WTC11 (cell line): ENCODE measurements around the gene ANTXR1. TPM values are rescaled to one million over a fixed set of nuclear protein-coding genes. Genes with fewer than 3 reads are reported as not detected.

Experiments
- ATAC-seq: fragments of 200-7000 bp; cut with Tn5 transposase; 2 replicates; pipeline ENCODE4 v1.10.0; 2021; ENCODE audit warnings: mild to moderate bottlenecking, moderate library complexity
- CTCF ChIA-PET: fragments of 300-600 bp; sonication (Branson Sonifier 250); formaldehyde crosslinking; loops from one replicate; lab custom pipeline; 2021; ENCODE audit warnings: antibody characterized with exemption; lab: Charles Lee
- POLR2A ChIA-PET: fragments of 350-600 bp; sonication (Branson Sonifier 250); formaldehyde crosslinking; loops from one replicate; lab custom pipeline; 2021; ENCODE audit warnings: antibody characterized with exemption; lab: Charles Lee
- DNase-seq: peaks from one replicate; pipeline ENCODE4 v3.0.0; 2021; ENCODE audit warnings: low spot score
- H3K27ac Mint-ChIP-seq: 2 replicates; pipeline ENCODE4 v1.8.0; 2021; ENCODE audit warnings: mixed read lengths
- H3K27me3 Mint-ChIP-seq: 2 replicates; pipeline ENCODE4 v1.8.0; 2021; ENCODE audit warnings: low read depth, mild to moderate bottlenecking, moderate library complexity, mixed read lengths
- H3K36me3 Mint-ChIP-seq: 2 replicates; pipeline ENCODE4 v1.8.0; 2021; ENCODE audit warnings: mixed read lengths
- H3K4me1 Mint-ChIP-seq: 2 replicates; pipeline ENCODE4 v1.8.0; 2022; ENCODE audit warnings: mixed read lengths
- H3K4me3 Mint-ChIP-seq: 2 replicates; pipeline ENCODE4 v1.8.0; 2021; ENCODE audit warnings: mild to moderate bottlenecking, moderate library complexity, mixed read lengths
- H3K9me3 Mint-ChIP-seq: 2 replicates; pipeline ENCODE4 v1.8.0; 2021; ENCODE audit warnings: mixed read lengths
- AFF4 ChIP-seq: sonication (generic); formaldehyde crosslinking; IDR thresholded peaks from 2 replicates; pipeline ENCODE4 v1.8.1; 2023; ENCODE audit warnings: mild to moderate bottlenecking, missing genetic modification reagents, borderline replicate concordance
- ARID4B ChIP-seq: sonication (generic); formaldehyde crosslinking; IDR thresholded peaks from 2 replicates; pipeline ENCODE4 v1.8.0; 2023; ENCODE audit warnings: missing genetic modification reagents, mild to moderate bottlenecking, borderline replicate concordance
- ESRRA ChIP-seq: sonication (generic); formaldehyde crosslinking; IDR thresholded peaks from 2 replicates; pipeline ENCODE4 v1.8.1; 2022; ENCODE audit warnings: mild to moderate bottlenecking, missing genetic modification reagents, borderline replicate concordance
- GABPB1 ChIP-seq: sonication (generic); formaldehyde crosslinking; IDR thresholded peaks from 2 replicates; pipeline ENCODE4 v1.8.1; 2023; ENCODE audit warnings: mild to moderate bottlenecking, missing genetic modification reagents
- GTF2I ChIP-seq: fragments of 250-450 bp; sonication (Bioruptor Pico); conservative IDR thresholded peaks from 2 replicates; pipeline ENCODE4 v1.4.0; 2021; ENCODE audit warnings: mild to moderate bottlenecking
- HMGA2 ChIP-seq: fragments of 250-450 bp; sonication (Bioruptor Pico); IDR thresholded peaks from 2 replicates; pipeline ENCODE4 v1.4.0; 2021; ENCODE audit warnings: mild to moderate bottlenecking, moderate library complexity
- IRF1 ChIP-seq: sonication (generic); formaldehyde crosslinking; IDR thresholded peaks from 2 replicates; pipeline ENCODE4 v1.8.0; 2023; ENCODE audit warnings: missing genetic modification reagents
- JUN ChIP-seq: sonication (generic); formaldehyde crosslinking; IDR thresholded peaks from 2 replicates; pipeline ENCODE4 v1.8.0; 2023; ENCODE audit warnings: mild to moderate bottlenecking, missing genetic modification reagents
- NFYB ChIP-seq: sonication (generic); formaldehyde crosslinking; conservative IDR thresholded peaks from 2 replicates; pipeline ENCODE4 v1.8.0; 2022; ENCODE audit warnings: low read depth, missing genetic modification reagents
- NR3C1 ChIP-seq: sonication (generic); formaldehyde crosslinking; conservative IDR thresholded peaks from 2 replicates; pipeline ENCODE4 v1.8.1; 2023; ENCODE audit warnings: low read depth, mild to moderate bottlenecking, missing genetic modification reagents
- PRRX2 ChIP-seq: fragments of 250-450 bp; sonication (Bioruptor Pico); IDR thresholded peaks from 2 replicates; pipeline ENCODE4 v1.8.0; 2021; ENCODE audit warnings: mild to moderate bottlenecking
- SMAD3 ChIP-seq: sonication (generic); formaldehyde crosslinking; IDR thresholded peaks from 2 replicates; pipeline ENCODE4 v1.8.0; 2022; ENCODE audit warnings: missing genetic modification reagents, mild to moderate bottlenecking, borderline replicate concordance
- SP1 ChIP-seq: sonication (generic); formaldehyde crosslinking; conservative IDR thresholded peaks from 2 replicates; pipeline ENCODE4 v1.8.1; 2022; ENCODE audit warnings: missing genetic modification reagents
- STAT6 ChIP-seq: sonication (generic); formaldehyde crosslinking; conservative IDR thresholded peaks from 2 replicates; pipeline ENCODE4 v1.8.1; 2023; ENCODE audit warnings: mild to moderate bottlenecking, low read depth, missing genetic modification reagents, moderate library complexity
- ZBTB43 ChIP-seq: sonication (generic); formaldehyde crosslinking; IDR thresholded peaks from 2 replicates; pipeline ENCODE4 v1.8.1; 2023; ENCODE audit warnings: mild to moderate bottlenecking, missing genetic modification reagents
- ZNF219 ChIP-seq: sonication (generic); formaldehyde crosslinking; IDR thresholded peaks from 2 replicates; pipeline ENCODE4 v1.8.0; 2023; ENCODE audit warnings: missing genetic modification reagents, mild to moderate bottlenecking, borderline replicate concordance
- ZNF423 ChIP-seq: fragments of 250-450 bp; sonication (Bioruptor Pico); IDR thresholded peaks from 2 replicates; pipeline ENCODE4 v2.1.2; 2022; ENCODE audit warnings: mild to moderate bottlenecking, moderate library complexity
- total RNA-seq: library from RNA; stranded (reverse); gene quantifications from 3 replicates; pipeline ENCODE4 v1.2.3, GENCODE V29; 2021

Gene ANTXR1
- total RNA-seq, 1 experiment from 2014 or later: 30.0 TPM

- TF ChIP-seq ZNF423 (CRISPR knock-in tag): no peak
- TF ChIP-seq ZNF219: no peak
- TF ChIP-seq IRF1 (CRISPR knock-in tag): no peak
- no peak for TF ChIP-seq JUN (CRISPR knock-in tag)
Observed at GRCh38 chr2:69195706-69196105, 182.7 kb downstream of the ANTXR1 start (continued).

GRCh38 chr2:69196327-69197117 is 183.5 kb downstream of the ANTXR1 start:
- no peak for DNase-seq
- H3K9me3 Mint-ChIP-seq: no peaks in the 10 kb centered on the region
- ChIA-PET CTCF (interaction anchor here (0.5 to 0.6 kb wide), 2 partner anchors 45 to 148 kb away, joined by 3 read pairs; no protein-coding TSS in a partner anchor), POLR2A (interaction anchor here (0.7 kb wide), 1 partner anchor 18 kb away, joined by 3 read pairs; no protein-coding TSS in a partner anchor)
- peaks cover 10% of the 10 kb centered on the region for H3K4me1 Mint-ChIP-seq
- ATAC-seq: no peak
- H3K27me3 Mint-ChIP-seq: no peaks in the 10 kb centered on the region
- H3K27ac Mint-ChIP-seq: no peak overlapping the region
- no peak overlapping the region for H3K4me3 Mint-ChIP-seq
- H3K36me3 Mint-ChIP-seq: peaks cover 12% of the 10 kb centered on the region
- TF ChIP-seq ZBTB43 (no peak), SP1 (no peak), GABPB1 (peak; percentile 54), NR3C1 (CRISPR knock-in tag) (no peak)

- no peak for TF ChIP-seq AFF4 (CRISPR knock-in tag)
- TF ChIP-seq GABPB1: peak; percentile 81
- TF ChIP-seq JUN (CRISPR knock-in tag): no peak
- no peak for TF ChIP-seq PRRX2 (CRISPR knock-in tag)
- no peaks in the 10 kb centered on the region for H3K36me3 Mint-ChIP-seq
- no peaks in the 10 kb centered on the region for H3K9me3 Mint-ChIP-seq
- ChIA-PET POLR2A (no interaction called here), CTCF (no interaction called here)
- H3K4me1 Mint-ChIP-seq: peaks cover 3% of the 10 kb centered on the region; the same call in 1 of the 2 replicates
- H3K27me3 Mint-ChIP-seq: no peaks in the 10 kb centered on the region
- H3K27ac Mint-ChIP-seq: no peak overlapping the region
- DNase-seq (no peak), ATAC-seq (no peak)
- no peak overlapping the region for H3K4me3 Mint-ChIP-seq
Observed at GRCh38 chr2:69200107-69200520, 187.1 kb downstream of the ANTXR1 start.

- ChIA-PET POLR2A (no interaction called here), CTCF (no interaction called here)
- DNase-seq (no peak), ATAC-seq (no peak)
- no peaks in the 10 kb centered on the region for H3K27me3 Mint-ChIP-seq
- H3K27ac Mint-ChIP-seq: no peak overlapping the region
- peaks cover 3% of the 10 kb centered on the region; the same call in 1 of the 2 replicates for H3K4me1 Mint-ChIP-seq
- H3K36me3 Mint-ChIP-seq: no peaks in the 10 kb centered on the region
- no peaks in the 10 kb centered on the region for H3K9me3 Mint-ChIP-seq
- no peak overlapping the region for H3K4me3 Mint-ChIP-seq
- TF ChIP-seq STAT6 (CRISPR knock-in tag) (no peak), GTF2I (CRISPR knock-in tag) (no peak), ESRRA (CRISPR knock-in tag) (no peak), SMAD3 (CRISPR knock-in tag) (no peak), ARID4B (CRISPR knock-in tag) (no peak), NFYB (CRISPR knock-in tag) (no peak), HMGA2 (CRISPR knock-in tag) (no peak)
Observed at GRCh38 chr2:69201259-69201658, 188.3 kb downstream of the ANTXR1 start.
